CD4-positive, alpha-beta memory T cell (primary cell): Measurements from ENCODE around the gene GLT1D1. TPM values are rescaled to one million over a fixed set of nuclear protein-coding genes. Genes with fewer than 3 reads are reported as not detected.
A peak's percentile ranks its signal among the peaks of the same experiment; 100 is the strongest.

Experiments used
- CTCF ChIA-PET: fragments of 350-600 bp; sonication (Branson Sonifier 250); formaldehyde crosslinking; loops from one replicate; lab custom pipeline; 2021; ENCODE audit warnings: inconsistent platforms; ENCODE audit not compliant: partially characterized antibody; lab: Charles Lee
- POLR2A ChIA-PET: fragments of 350-600 bp; sonication (Branson Sonifier 250); formaldehyde crosslinking; loops from one replicate; lab custom pipeline; 2021; ENCODE audit not compliant: partially characterized antibody; lab: Charles Lee
- DNase-seq, 5 donors: peaks; one replicate each; pipeline versions ENCODE4 v3.0.0 to v3.0.0-alpha.2; 2020 to 2022; ENCODE audit warnings: mixed read lengths in 1 of 5
- H3K27ac ChIP-seq: one replicate; pipeline ENCODE4 v1.7.0; 2013; ENCODE audit warnings: low read depth, low read length
- H3K27me3 ChIP-seq: 2 replicates; pipeline ENCODE4 v1.7.0; 2013; ENCODE audit warnings: mild to moderate bottlenecking, low read length, moderate library complexity; ENCODE audit not compliant: insufficient read depth
- H3K36me3 ChIP-seq: 2 replicates; pipeline ENCODE4 v1.7.0; 2013; ENCODE audit warnings: mild to moderate bottlenecking, low read length, moderate library complexity; ENCODE audit not compliant: insufficient read depth
- H3K4me1 ChIP-seq: 2 replicates; pipeline ENCODE4 v1.7.0; 2013; ENCODE audit warnings: mild to moderate bottlenecking, low read length, moderate library complexity; ENCODE audit not compliant: insufficient read depth
- H3K4me3 ChIP-seq, 2 donors: one replicate each; pipeline ENCODE4 v1.7.0; 2013; ENCODE audit warnings: low read length in 2 of 2, mild to moderate bottlenecking in 1 of 2
- H3K9me3 ChIP-seq, 2 donors: one replicate each; pipeline ENCODE4 v1.7.0; 2013; ENCODE audit warnings: low read length in 2 of 2, control low read depth in 1 of 2; ENCODE audit not compliant: control insufficient read depth in 1 of 2
- H3K27ac Mint-ChIP-seq, 7 donors: one replicate each; pipeline ENCODE4 v1.8.0; 2020 to 2021; ENCODE audit warnings: mixed read lengths in 7 of 7, mild to moderate bottlenecking in 6 of 7, inconsistent platforms in 3 of 7, moderate library complexity in 3 of 7
- H3K27me3 Mint-ChIP-seq, 2 donors: one replicate each; pipeline ENCODE4 v1.8.0; 2020 to 2021; ENCODE audit warnings: mixed read lengths in 2 of 2
- H3K36me3 Mint-ChIP-seq, 2 donors: one replicate each; pipeline ENCODE4 v1.8.0; 2020 to 2021; ENCODE audit warnings: mixed read lengths in 2 of 2, inconsistent platforms in 1 of 2, mild to moderate bottlenecking in 1 of 2
- H3K4me1 Mint-ChIP-seq, 4 donors: one replicate each; pipeline ENCODE4 v1.8.0; 2020 to 2021; ENCODE audit warnings: mixed read lengths in 4 of 4, mild to moderate bottlenecking in 1 of 4
- H3K4me3 Mint-ChIP-seq, 8 donors: one replicate each; pipeline ENCODE4 v1.8.0; 2020 to 2021; ENCODE audit warnings: mixed read lengths in 8 of 8, mild to moderate bottlenecking in 7 of 8, moderate library complexity in 6 of 8, inconsistent platforms in 3 of 8
- H3K9me3 Mint-ChIP-seq, 8 donors: one replicate each; pipeline ENCODE4 v1.8.0; 2020 to 2021; ENCODE audit warnings: mixed read lengths in 8 of 8, mild to moderate bottlenecking in 5 of 8, inconsistent platforms in 3 of 8, moderate library complexity in 1 of 8
- intact Hi-C: fragments of 100-400 bp; cut with micrococcal nuclease; formaldehyde crosslinking; loops from one replicate; pipeline ENCODE4 v1.15.1; 2023
- polyA plus RNA-seq, 2 donors: library from polyadenylated mRNA; unstranded; fragments of 300-500 nt; fragmentation: Illumina TruSeq; gene quantifications; one replicate each; pipeline ENCODE4 v1.2.3, GENCODE V29; 2021
- total RNA-seq, 2 experiments: library from RNA; stranded (reverse); gene quantifications; one replicate each; pipeline ENCODE4 v1.2.3, GENCODE V29; 2021

The GLT1D1 gene
- total and polyA plus RNA-seq, 4 experiments from 2014 or later = not detected

DNA sequence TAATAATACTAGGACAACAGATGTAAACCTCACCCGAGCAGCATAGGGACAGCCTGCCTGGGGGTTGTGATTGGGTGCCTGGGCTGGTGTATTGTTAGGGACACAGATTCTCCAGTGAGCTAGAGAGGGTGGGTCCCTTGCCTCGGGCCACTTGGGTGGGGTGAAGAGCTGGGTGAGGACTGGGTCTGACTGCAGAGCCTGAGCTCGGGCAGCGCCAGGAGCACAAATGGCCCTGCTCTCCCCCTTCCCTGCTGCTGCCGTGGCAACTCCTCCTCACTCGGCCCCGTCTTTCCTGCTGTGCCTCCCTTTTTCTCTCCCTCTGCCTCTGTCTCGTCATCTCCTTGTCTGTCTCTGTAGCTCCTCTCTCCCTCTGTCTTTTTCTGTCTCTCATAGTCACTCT lies 115.4 kb downstream of the GLT1D1 start:
- H3K36me3 ChIP-seq = no peaks in the 10 kb centered on the region
- H3K4me1 Mint-ChIP-seq = peaks cover 0 to 5% (median 2%) of the 10 kb centered on the region in 4 donors
- H3K27me3 Mint-ChIP-seq = peaks cover 6 to 8% of the 10 kb centered on the region in 2 donors
- no peaks in the 10 kb centered on the region for H3K4me1 ChIP-seq
- intact Hi-C loops = no loop called here
- POLR2A ChIA-PET = no interaction called here
- H3K9me3 ChIP-seq = no peaks in the 10 kb centered on the region
- peaks cover 0 to 5% (median 1%) of the 10 kb centered on the region in 8 donors for H3K9me3 Mint-ChIP-seq
- no peak overlapping the region for H3K27ac Mint-ChIP-seq
- H3K27ac ChIP-seq = no peak overlapping the region
- no peak overlapping the region for H3K4me3 ChIP-seq
- no peaks in the 10 kb centered on the region for H3K36me3 Mint-ChIP-seq
- no peak for DNase-seq
- no peak overlapping the region for H3K4me3 Mint-ChIP-seq
- H3K27me3 ChIP-seq = no peaks in the 10 kb centered on the region
- CTCF ChIA-PET = no interaction called here

GRCh38 chr12:128969480-128970055 lies 116.3 kb downstream of the GLT1D1 start:
- no peak for DNase-seq
- intact Hi-C loops = no loop called here
- H3K9me3 Mint-ChIP-seq = peaks cover 0 to 6% (median 0%) of the 10 kb centered on the region in 8 donors
- H3K27ac ChIP-seq = no peak overlapping the region
- H3K27me3 ChIP-seq = no peaks in the 10 kb centered on the region
- H3K4me1 ChIP-seq = no peaks in the 10 kb centered on the region
- no peaks in the 10 kb centered on the region for H3K36me3 ChIP-seq
- no peak overlapping the region for H3K4me3 ChIP-seq
- POLR2A ChIA-PET = no interaction called here
- no peak overlapping the region for H3K4me3 Mint-ChIP-seq
- H3K36me3 Mint-ChIP-seq = no peaks in the 10 kb centered on the region
- CTCF ChIA-PET = no interaction called here
- no peak overlapping the region for H3K27ac Mint-ChIP-seq
- H3K27me3 Mint-ChIP-seq = peaks cover 6 to 11% of the 10 kb centered on the region in 2 donors
- peaks cover 0 to 5% (median 2%) of the 10 kb centered on the region in 4 donors for H3K4me1 Mint-ChIP-seq
- H3K9me3 ChIP-seq = no peaks in the 10 kb centered on the region

DNA sequence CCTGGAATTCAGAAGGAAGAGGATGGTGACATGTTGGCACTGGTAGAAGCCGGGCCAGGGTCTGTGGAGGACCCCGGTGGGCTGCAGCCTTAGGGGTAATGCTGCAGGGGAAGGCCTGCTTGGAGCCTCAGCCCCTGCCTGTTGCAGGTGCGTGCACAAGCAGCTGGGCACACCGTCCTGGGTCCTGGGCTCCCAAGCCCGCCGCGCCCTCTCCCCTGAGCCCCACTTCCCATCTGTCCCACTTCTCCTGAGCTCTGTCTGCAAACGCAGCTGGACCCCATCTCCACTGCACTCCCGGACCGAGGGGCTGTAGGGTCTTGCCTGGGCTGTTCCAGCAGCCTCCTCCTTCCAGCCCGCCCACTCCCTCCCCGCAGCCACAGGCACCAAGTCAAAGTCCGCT lies 116.8 kb downstream of the GLT1D1 start:
- Histone ChIP-seq H3K9me3 (no peaks in the 10 kb centered on the region), H3K27ac (no peak overlapping the region), H3K27me3 (no peaks in the 10 kb centered on the region), H3K36me3 (no peaks in the 10 kb centered on the region), H3K4me3 (no peak overlapping the region), H3K4me1 (no peaks in the 10 kb centered on the region)
- Mint-ChIP-seq H3K4me3 (no peak overlapping the region), H3K27ac (no peak overlapping the region), H3K36me3 (no peaks in the 10 kb centered on the region), H3K4me1 (peaks cover 0 to 5% (median 2%) of the 10 kb centered on the region in 4 donors), H3K9me3 (peaks cover 0 to 4% (median 0%) of the 10 kb centered on the region in 8 donors), H3K27me3 (peaks cover 6 to 15% of the 10 kb centered on the region in 2 donors)
- intact Hi-C loops = no loop called here
- DNase-seq = no peak
- ChIA-PET CTCF (no interaction called here), POLR2A (no interaction called here)

- Histone ChIP-seq H3K27me3 (no peaks in the 10 kb centered on the region), H3K27ac (no peak overlapping the region), H3K36me3 (no peaks in the 10 kb centered on the region), H3K4me1 (no peaks in the 10 kb centered on the region), H3K4me3 (no peak overlapping the region), H3K9me3 (no peaks in the 10 kb centered on the region)
- peaks cover 0 to 5% (median 2%) of the 10 kb centered on the region in 4 donors for H3K4me1 Mint-ChIP-seq
- POLR2A ChIA-PET = no interaction called here
- intact Hi-C loops = no loop called here
- peaks cover 6 to 15% of the 10 kb centered on the region in 2 donors for H3K27me3 Mint-ChIP-seq
- CTCF ChIA-PET = no interaction called here
- DNase-seq = no peak
- H3K4me3 Mint-ChIP-seq = no peak overlapping the region
- no peak overlapping the region for H3K27ac Mint-ChIP-seq
- H3K36me3 Mint-ChIP-seq = no peaks in the 10 kb centered on the region
- peaks cover 0 to 4% (median 0%) of the 10 kb centered on the region in 8 donors for H3K9me3 Mint-ChIP-seq
Measured at GRCh38 chr12:128970941-128971340, 117.7 kb downstream of the GLT1D1 start.

DNA sequence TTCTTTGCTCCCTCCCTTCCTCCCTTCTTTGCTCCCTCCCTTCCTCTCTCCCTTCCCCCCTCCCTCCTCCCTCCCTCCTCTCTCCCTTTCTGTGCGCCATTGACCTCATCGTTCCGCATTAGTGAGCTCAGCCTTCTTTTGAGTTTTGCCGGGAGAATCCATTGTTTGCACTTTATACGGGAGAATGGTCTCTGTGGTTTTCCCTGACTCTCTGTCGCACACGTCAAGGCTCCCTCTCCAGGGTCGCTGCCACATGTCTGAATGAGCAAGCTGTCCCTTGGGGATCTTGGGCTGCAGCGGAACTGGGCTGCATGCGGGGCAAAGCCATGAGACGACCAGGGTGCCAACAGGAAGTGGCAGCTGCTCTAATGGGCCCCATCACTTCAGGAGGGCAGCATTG lies 118.5 kb downstream of the GLT1D1 start:
- H3K4me1 ChIP-seq = no peaks in the 10 kb centered on the region
- H3K36me3 Mint-ChIP-seq = no peaks in the 10 kb centered on the region
- ChIA-PET CTCF (no interaction called here), POLR2A (no interaction called here)
- intact Hi-C loops = no loop called here
- DNase-seq = no peak
- no peaks in the 10 kb centered on the region for H3K27me3 ChIP-seq
- H3K27ac Mint-ChIP-seq = no peak overlapping the region
- no peaks in the 10 kb centered on the region for H3K9me3 ChIP-seq
- H3K4me3 ChIP-seq = no peak overlapping the region
- H3K4me3 Mint-ChIP-seq = no peak overlapping the region
- H3K9me3 Mint-ChIP-seq = peaks cover 0 to 4% (median 0%) of the 10 kb centered on the region in 8 donors
- H3K27ac ChIP-seq = no peak overlapping the region
- H3K27me3 Mint-ChIP-seq = peaks cover 6 to 15% of the 10 kb centered on the region in 2 donors
- H3K36me3 ChIP-seq = no peaks in the 10 kb centered on the region
- peaks cover 0 to 5% (median 2%) of the 10 kb centered on the region in 4 donors for H3K4me1 Mint-ChIP-seq

DNA sequence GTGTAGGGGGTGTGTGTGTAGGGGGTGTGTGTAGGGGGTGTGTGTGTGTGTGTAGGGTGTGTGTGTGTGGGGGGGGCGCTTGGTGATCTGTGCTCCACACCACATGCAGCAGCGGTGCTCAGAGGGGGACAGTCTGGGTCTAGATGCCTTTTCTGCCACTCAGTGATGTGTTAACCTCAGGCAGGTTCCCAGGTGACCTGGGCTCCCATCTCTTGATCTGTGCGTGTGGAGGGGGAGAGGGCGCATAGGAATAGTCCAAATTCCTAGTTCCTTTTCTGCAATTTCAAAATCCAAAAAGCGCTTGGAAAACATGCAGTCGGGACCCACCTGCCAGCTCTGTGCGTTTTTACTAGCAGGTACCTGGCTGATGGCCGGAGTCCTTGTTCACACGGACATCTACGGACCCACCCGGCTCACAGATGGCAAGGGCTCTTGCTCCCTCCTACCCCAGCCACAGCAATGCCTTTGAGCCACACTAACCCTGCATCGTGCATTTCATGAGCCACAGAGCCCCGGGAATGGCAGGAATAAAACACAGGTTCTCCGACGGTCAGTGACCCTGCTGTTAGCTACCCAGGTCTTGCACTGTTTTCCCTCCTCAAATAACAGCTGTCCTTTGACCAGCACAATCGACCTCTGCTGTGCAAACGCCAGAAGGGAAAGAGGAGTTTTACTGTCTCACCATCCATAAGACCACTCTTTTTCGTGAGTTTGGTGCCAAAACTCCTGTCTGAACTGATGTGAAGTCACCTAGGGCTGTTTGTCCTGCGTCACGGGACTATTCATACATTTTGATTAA lies 120.8 kb downstream of the GLT1D1 start:
- Histone ChIP-seq H3K4me1 (no peaks in the 10 kb centered on the region), H3K36me3 (no peaks in the 10 kb centered on the region), H3K27ac (no peak overlapping the region), H3K4me3 (no peak overlapping the region), H3K9me3 (no peaks in the 10 kb centered on the region), H3K27me3 (no peaks in the 10 kb centered on the region)
- intact Hi-C loops = no loop called here
- DNase-seq = no peak
- Mint-ChIP-seq H3K4me1 (peaks cover 0 to 5% (median 1%) of the 10 kb centered on the region in 4 donors), H3K4me3 (no peak overlapping the region), H3K27me3 (peaks cover 8 to 17% of the 10 kb centered on the region in 2 donors), H3K36me3 (no peaks in the 10 kb centered on the region), H3K27ac (no peak overlapping the region), H3K9me3 (peaks cover 0 to 4% (median 0%) of the 10 kb centered on the region in 8 donors)
- ChIA-PET CTCF (no interaction called here), POLR2A (no interaction called here)

- Histone ChIP-seq H3K27ac (no peak overlapping the region), H3K36me3 (no peaks in the 10 kb centered on the region), H3K4me1 (no peaks in the 10 kb centered on the region), H3K27me3 (no peaks in the 10 kb centered on the region), H3K4me3 (no peak overlapping the region), H3K9me3 (no peaks in the 10 kb centered on the region)
- Mint-ChIP-seq H3K9me3 (peaks cover 0 to 4% (median 0%) of the 10 kb centered on the region in 8 donors), H3K4me3 (peak overlapping the region in 1 of 8 donors; percentile 54), H3K27ac (no peak overlapping the region), H3K27me3 (peaks cover 8 to 17% of the 10 kb centered on the region in 2 donors), H3K36me3 (no peaks in the 10 kb centered on the region), H3K4me1 (peaks cover 0 to 5% (median 1%) of the 10 kb centered on the region in 4 donors)
- ChIA-PET POLR2A (no interaction called here), CTCF (no interaction called here)
- DNase-seq = no peak
- intact Hi-C loops = no loop called here
Measured at GRCh38 chr12:128974881-128975280, 121.6 kb downstream of the GLT1D1 start.
